NCI-H345 (cell line): Measurements from ENCODE around the gene ZNF570.

Source experiments
- DNase-seq: peaks from one replicate; lab custom pipeline; 2025; lab: John Stamatoyannopoulos, UW

ZNF570 gene

DNA sequence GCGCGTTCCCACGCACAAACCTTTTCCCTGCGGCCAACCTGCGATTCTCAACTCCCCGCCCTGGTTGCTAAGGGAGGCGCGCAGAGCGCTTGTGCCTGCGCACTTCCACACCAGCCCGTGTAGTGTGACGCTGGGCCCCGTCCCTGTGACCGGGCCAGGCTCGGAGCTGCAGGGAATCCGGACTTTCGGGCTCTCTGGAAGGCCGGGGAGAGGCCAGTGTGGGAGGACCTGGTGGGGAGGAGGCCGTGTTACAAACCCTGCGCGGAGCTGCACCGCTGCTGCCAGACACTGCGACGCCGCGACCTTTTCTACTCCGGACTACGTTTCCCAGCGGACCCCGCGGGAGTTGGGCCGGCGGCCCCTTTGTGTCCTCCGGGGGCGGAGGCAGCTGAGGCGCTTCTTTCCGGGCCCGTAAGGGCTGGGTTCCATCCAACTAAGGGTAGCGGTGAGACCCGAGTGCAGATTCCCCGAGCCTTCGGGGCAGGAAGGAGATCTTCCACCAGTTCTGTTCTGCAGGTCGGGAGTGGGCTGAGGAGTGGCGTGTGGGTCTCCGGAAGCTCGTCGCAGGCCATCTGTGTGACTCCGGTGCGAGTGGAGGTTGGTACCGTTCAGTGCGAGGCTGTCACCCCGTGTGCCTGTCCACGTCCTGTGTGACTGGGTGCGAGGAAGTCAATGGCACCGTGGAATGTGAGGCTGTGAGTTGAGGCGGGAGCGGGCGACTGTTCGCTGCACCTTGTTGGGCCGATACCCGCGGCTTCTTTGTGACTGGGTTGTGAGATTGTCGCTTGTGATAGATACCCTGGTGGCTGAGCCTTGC, at the start of gene ZNF570:
Gene ZNF570, plus strand, starts transcription at position 396 of the 817 bp plus-strand sequence. CDS start 999 bp downstream, outside the sequence.
- DNase-seq: peak; percentile 99

GRCh38 chr19:37452500-37453245, 16.5 kb upstream of the ZNF570 start:
- no peak for DNase-seq

DNA sequence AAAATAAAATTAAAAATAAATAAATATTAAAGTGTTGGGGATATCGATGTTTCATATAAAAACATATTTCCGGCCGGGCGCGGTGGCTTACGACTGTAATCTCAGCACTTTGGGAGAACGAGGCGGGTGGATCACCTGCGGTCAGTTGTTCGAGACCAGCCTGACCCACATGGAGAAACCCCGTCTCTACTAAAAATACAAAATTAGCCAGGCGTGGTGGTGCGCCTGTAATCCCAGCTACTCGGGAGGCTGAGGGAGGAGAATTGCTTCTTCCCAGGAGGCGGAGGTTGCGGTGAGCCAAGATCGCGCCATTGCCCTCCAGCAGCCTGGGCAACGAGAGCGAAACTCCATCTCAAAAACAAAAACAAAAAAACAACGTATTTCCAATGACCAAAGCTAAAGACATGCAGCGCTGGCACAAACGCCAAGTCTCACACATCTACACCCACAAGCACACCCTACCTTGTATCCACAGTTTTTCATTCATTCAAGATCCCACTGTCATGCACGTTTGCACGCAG, 2.8 kb upstream of the ZNF570 start:
- no peak for DNase-seq

GRCh38 chr19:37466798-37467607, 2.2 kb upstream of the ZNF570 start, which contains the start of gene ZNF569:
Gene ZNF569, minus strand, starts transcription at chr19:37467444. Its CDS starts 22,523 bp downstream, at chr19:37444921.
- peak; percentile 100 for DNase-seq

- DNase-seq: no peak
These were observed 1.5 kb upstream of the ZNF570 start for GRCh38 chr19:37467608-37468090.

GRCh38 chr19:37470216-37470615, 1.1 kb downstream of the ZNF570 start:
- DNase-seq: no peak

DNA sequence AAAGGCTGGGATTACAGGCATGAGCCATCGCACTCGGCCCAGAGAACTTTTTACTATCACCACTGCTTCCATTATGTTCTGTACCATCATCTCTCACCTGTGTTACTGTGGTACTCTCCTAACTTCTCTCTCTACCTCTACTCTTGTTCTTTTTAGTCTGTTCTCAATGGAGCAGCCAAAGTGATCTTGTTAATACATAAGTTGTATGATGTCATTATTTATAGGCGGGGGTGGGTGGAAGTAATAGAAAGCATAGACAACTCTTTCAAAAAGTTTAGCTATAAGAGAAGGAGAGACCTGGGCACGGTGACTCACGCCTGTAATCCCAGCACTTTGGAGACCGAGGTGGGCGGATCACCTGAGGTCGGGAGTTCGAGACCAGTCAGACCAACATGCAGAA, 3.0 kb downstream of the ZNF570 start:
- no peak for DNase-seq

GRCh38 chr19:37484406-37485168, 15.4 kb downstream of the ZNF570 start:
- no peak for DNase-seq

- DNase-seq: no peak
These were observed 23.1 kb downstream of the ZNF570 start for GRCh38 chr19:37492213-37492612.

- DNase-seq: no peak
These were observed 36.8 kb downstream of the ZNF570 start for GRCh38 chr19:37505958-37506386.

DNA sequence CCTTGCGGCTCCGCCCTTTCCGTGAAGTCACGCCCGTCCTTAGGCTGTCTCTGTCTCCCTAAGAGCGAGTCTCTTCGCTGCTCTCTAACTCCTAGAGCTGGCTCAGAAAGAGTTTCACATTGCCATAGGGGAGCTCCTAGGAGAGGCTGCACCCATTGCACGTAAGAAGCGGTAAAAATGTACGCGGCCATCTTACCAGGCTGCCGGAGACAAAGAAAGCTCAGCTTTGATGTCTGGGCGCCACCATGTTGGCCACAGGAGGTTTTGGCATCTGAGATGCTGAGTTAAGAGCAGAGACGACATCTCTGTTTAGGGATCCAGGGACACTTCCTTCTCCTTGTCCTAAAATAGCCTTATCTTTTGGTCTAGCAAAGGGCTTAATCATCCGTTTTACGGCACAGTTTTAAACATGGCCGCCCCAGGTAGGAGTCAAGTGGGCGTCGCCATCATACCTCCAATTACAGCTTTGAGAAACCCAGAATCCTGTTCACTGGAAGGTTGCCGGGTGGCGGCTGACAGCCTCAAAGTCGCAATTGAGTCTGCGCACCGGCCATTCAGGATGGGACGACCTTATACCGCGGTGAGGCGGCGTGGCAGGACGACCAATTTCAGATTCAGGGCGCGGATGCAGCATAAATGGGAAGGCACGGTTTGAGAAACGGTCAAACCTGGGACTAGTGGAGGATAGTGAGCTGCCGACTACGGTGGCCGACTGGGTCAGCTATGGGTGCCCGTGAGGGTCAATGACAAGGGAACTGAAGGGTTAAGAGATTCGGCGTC, 37.4 kb downstream of the ZNF570 start, which contains the start of gene ZNF793:
Gene ZNF793, plus strand, starts transcription at position 553 of the 780 bp plus-strand sequence. CDS start 16,501 bp downstream, outside the sequence.
- peak; percentile 97 for DNase-seq

DNA sequence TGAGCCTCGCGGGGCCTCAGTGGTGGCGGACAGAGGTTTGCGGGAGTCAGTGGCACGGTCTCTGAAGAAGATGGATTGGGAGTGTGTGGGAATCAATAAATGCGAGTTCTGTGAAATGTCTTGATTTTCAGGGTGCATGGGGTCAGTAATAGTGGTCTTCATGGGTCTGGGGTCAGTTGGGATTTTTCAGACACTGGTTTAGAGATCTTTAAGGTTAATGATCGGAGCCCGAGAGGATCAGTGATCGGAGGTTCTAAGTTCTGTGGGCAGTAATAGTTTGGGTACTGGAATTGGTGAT, 38.0 kb downstream of the ZNF570 start:
- no peak for DNase-seq

GRCh38 chr19:37511186-37511585, 42.0 kb downstream of the ZNF570 start:
- no peak for DNase-seq

DNA sequence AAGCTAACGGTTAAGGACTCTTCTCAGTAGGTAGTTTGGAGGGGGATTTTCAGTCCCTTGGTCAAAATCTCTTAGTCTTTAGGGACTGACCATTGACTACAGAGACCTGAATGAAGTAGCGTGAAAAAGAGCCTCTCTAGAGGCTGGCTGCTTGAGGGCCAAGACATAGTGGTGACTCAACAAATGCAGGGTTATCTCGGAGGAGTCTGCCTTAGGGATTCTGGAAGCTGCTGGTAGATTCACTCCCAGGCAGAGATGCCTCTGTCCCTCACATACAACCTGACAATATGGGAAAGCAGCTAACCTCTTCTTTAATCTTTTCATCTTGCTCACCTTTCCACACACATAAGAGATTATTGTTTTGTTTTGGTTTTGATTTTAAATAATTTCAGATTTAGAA, 42.7 kb downstream of the ZNF570 start:
- DNase-seq: no peak

DNA sequence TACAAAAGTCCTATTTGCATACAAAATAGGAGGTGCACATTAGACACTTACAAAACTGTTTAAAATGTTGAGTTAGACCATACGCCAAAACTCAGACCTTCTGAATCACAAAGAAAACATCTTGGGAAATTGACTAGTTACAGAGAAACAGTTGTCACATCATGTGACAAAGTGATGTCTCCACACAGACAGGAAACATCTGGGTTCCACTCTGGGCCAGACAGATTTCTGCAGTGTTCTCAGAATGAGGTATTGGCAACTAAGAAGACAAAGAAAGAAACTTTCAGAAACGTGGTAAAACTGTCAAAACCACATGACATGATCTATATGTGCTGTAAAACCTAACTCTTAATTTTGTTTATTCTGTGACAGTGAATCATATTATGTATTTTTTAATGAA, 44.2 kb downstream of the ZNF570 start:
- DNase-seq: no peak

- no peak for DNase-seq
These were observed 50.7 kb downstream of the ZNF570 start for GRCh38 chr19:37519890-37520289.

- no peak for DNase-seq
These were observed 68.3 kb downstream of the ZNF570 start for GRCh38 chr19:37537391-37537947.
